ENCODE measurements around the gene IL18R1.

IL18R1 gene

GRCh38 chr2:102345329-102345920 lies 10.2 kb upstream of the IL18R1 start:
- DNase-seq (ENCODE audit: low spot score), result no peak

GRCh38 chr2:102346381-102347130 lies 9.0 kb upstream of the IL18R1 start:
- no peak for DNase-seq (ENCODE audit: low spot score)

- DNase-seq (ENCODE audit: low spot score), result no peak
These were observed 5.3 kb upstream of the IL18R1 start for GRCh38 chr2:102350137-102350793.

GRCh38 chr2:102356381-102356712 lies 751 bp downstream of the IL18R1 start:
- DNase-seq (ENCODE audit: low spot score), result no peak

- no peak for DNase-seq (ENCODE audit: low spot score)
These were observed 1.1 kb downstream of the IL18R1 start for GRCh38 chr2:102356741-102357140.

- peak; percentile 10 for DNase-seq (ENCODE audit: low spot score)
These were observed 2.3 kb downstream of the IL18R1 start for GRCh38 chr2:102357937-102358336.

- DNase-seq (ENCODE audit: low spot score), result no peak
These were observed 2.9 kb downstream of the IL18R1 start for GRCh38 chr2:102358496-102358895.

- no peak for DNase-seq (ENCODE audit: low spot score)
These were observed 3.9 kb downstream of the IL18R1 start for GRCh38 chr2:102359527-102359926.

GRCh38 chr2:102361632-102362241 lies 6.1 kb downstream of the IL18R1 start:
- no peak for DNase-seq (ENCODE audit: low spot score)

- no peak for DNase-seq (ENCODE audit: low spot score)
These were observed 10.2 kb downstream of the IL18R1 start for GRCh38 chr2:102365763-102366162.

- no peak for DNase-seq (ENCODE audit: low spot score)
These were observed 11.0 kb downstream of the IL18R1 start for GRCh38 chr2:102366406-102367112.

- no peak for DNase-seq (ENCODE audit: low spot score)
These were observed 11.9 kb downstream of the IL18R1 start for GRCh38 chr2:102367331-102367971.

- no peak for DNase-seq (ENCODE audit: low spot score)
These were observed 13.0 kb downstream of the IL18R1 start for GRCh38 chr2:102368461-102369109.

GRCh38 chr2:102369866-102370265 lies 14.3 kb downstream of the IL18R1 start:
- no peak for DNase-seq (ENCODE audit: low spot score)

GRCh38 chr2:102376052-102376591 lies 20.5 kb downstream of the IL18R1 start:
- DNase-seq (ENCODE audit: low spot score), result no peak

- no peak for DNase-seq (ENCODE audit: low spot score)
These were observed 28.1 kb downstream of the IL18R1 start for GRCh38 chr2:102383722-102384121.

- DNase-seq (ENCODE audit: low spot score), result no peak
These were observed 29.9 kb downstream of the IL18R1 start for GRCh38 chr2:102385522-102385921.

GRCh38 chr2:102386004-102386403 lies 30.4 kb downstream of the IL18R1 start:
- DNase-seq (ENCODE audit: low spot score), result no peak

GRCh38 chr2:102386867-102387541 lies 31.4 kb downstream of the IL18R1 start:
- no peak for DNase-seq (ENCODE audit: low spot score)

- no peak for DNase-seq (ENCODE audit: low spot score)
These were observed 32.4 kb downstream of the IL18R1 start for GRCh38 chr2:102387763-102388546.

Measured in pons (tissue), 1 donor.